K562 treated with DMSO at 1 percent for 48 hours (cell line): ENCODE results near the gene ZNF462. TPM values are rescaled to one million over a fixed set of nuclear protein-coding genes. Genes with fewer than 3 reads are reported as not detected.

Source experiments
- total RNA-seq: library from RNA; unstranded; fragments of 300-600 nt; gene quantifications from 2 replicates; pipeline ENCODE4 v1.2.3, GENCODE V29; 2022; ENCODE audit warnings: low replicate concordance; ENCODE audit errors: extremely low read depth

Gene ZNF462, protein sequence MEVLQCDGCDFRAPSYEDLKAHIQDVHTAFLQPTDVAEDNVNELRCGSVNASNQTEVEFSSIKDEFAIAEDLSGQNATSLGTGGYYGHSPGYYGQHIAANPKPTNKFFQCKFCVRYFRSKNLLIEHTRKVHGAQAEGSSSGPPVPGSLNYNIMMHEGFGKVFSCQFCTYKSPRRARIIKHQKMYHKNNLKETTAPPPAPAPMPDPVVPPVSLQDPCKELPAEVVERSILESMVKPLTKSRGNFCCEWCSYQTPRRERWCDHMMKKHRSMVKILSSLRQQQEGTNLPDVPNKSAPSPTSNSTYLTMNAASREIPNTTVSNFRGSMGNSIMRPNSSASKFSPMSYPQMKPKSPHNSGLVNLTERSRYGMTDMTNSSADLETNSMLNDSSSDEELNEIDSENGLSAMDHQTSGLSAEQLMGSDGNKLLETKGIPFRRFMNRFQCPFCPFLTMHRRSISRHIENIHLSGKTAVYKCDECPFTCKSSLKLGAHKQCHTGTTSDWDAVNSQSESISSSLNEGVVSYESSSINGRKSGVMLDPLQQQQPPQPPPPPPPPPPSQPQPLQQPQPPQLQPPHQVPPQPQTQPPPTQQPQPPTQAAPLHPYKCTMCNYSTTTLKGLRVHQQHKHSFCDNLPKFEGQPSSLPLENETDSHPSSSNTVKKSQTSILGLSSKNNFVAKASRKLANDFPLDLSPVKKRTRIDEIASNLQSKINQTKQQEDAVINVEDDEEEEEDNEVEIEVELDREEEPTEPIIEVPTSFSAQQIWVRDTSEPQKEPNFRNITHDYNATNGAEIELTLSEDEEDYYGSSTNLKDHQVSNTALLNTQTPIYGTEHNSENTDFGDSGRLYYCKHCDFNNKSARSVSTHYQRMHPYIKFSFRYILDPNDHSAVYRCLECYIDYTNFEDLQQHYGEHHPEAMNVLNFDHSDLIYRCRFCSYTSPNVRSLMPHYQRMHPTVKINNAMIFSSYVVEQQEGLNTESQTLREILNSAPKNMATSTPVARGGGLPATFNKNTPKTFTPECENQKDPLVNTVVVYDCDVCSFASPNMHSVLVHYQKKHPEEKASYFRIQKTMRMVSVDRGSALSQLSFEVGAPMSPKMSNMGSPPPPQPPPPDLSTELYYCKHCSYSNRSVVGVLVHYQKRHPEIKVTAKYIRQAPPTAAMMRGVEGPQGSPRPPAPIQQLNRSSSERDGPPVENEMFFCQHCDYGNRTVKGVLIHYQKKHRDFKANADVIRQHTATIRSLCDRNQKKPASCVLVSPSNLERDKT (N-terminal part only)
- not detected in 2 replicates for total RNA-seq

GRCh38 chr9:106862821-106863720 lies at the start of gene ZNF462:
ZNF462 (plus strand) TSS chr9:106863166; CDS start chr9:106923384, 60,218 bp downstream.

